Heart left ventricle (tissue), 11 donors: Measurements from ENCODE around the gene COL7A1. TPM values are rescaled to one million over a fixed set of nuclear protein-coding genes. Genes with fewer than 3 reads are reported as not detected.

Source experiments
- microRNA counts, 2 donors: library from miRNA; unstranded; fragments of <30 nt; microRNA quantifications; one replicate each; lab custom pipeline; 2016
- microRNA-seq, 4 donors: library from miRNA; unstranded; fragments of <30 nt; microRNA quantifications; one replicate each; pipeline versions ENCODE4 to v1.2.0, GENCODE V29; 2017 to 2020
- polyA plus RNA-seq, 2 donors: library from polyadenylated mRNA; stranded (reverse); fragments of 200-250 nt; gene quantifications; one replicate each; pipeline ENCODE4 v1.2.3, GENCODE V29; 2013
- total RNA-seq, 9 donors: library from RNA; depleted of rRNA in 2 of 9; stranded (reverse); fragments of >200 nt in 2 of 9; fragmentation: NEBNext Ultra II Directional in 3 of 9; extraction: Animal tissue kit (Norgen Biotek cat#: 25700) in 3 of 9; gene quantifications; one replicate each; pipeline versions ENCODE4 v1.1.0 to v1.2.4, GENCODE V29; 2016 to 2023
- donor health status: ischemic (EF 13 %, LVEDD 7.1; RV severe dilation, severe dysfunction).
- donor health status: healthy with polysubstance abuse.
- donor health status: DM: no; HTN: yes; CAD: no.
- donor health status: DM: no; HTN: no; CAD: no.
- donor health status: ischemic (EF 25% LVEDD 5.7; RV mildly dilated, moderate dysfunction).
- donor health status: healthy.
- donor health status: DM: yes; HTN: yes; CAD: no.
- donor health status: PGD.
- donor health status: nonischemic (EF 23%, LVEDD 6.1; RV moderate dilation, normal function).

COL7A1 gene
- total and polyA plus RNA-seq, 11 donors = 2.4 to 25.2 (median 11.5) TPM

MicroRNAs within 50 kb of the gene (microRNA counts, 767-probe panel; counts per million panel counts)
- microRNA hsa-miR-711 (lab: Ali Mortazavi, UCI) = 0 to 71.6 counts per million in 2 donors

Small RNA genes lying within 50 kb of the gene (microRNA-seq; reads per million reads assigned to microRNA genes)
- 0 reads per million in 4 donors for gene MIR4793
- 0 to 0.26 (median 0) reads per million in 4 donors for gene MIR6823
- gene MIR711 = 0 reads per million in 4 donors

Other genes with a start within 250 kb of the COL7A1 start
- not detected for gene FBXW12, start 223.1 kb downstream of the COL7A1 start, total RNA-seq
- not detected for gene FBXW12, start 223.1 kb downstream of the COL7A1 start, polyA plus RNA-seq
- 10 to 100 TPM; 28.0 to 71.8 (median 46.4) TPM for gene PLXNB1, start 165.2 kb downstream of the COL7A1 start, total RNA-seq
- 10 to 100 TPM; 31.8 to 64.6 TPM for gene PLXNB1, start 165.2 kb downstream of the COL7A1 start, polyA plus RNA-seq
- gene CCDC51, start 155.2 kb downstream of the COL7A1 start, total RNA-seq = 10 to 100 TPM in 6 of 9 donors, 1 to 10 TPM in 3; 8.2 to 14.8 (median 11.6) TPM
- 10 to 100 TPM in 1 of 2 donors, 1 to 10 TPM in 1; 9.3 to 13.5 TPM for gene CCDC51, start 155.2 kb downstream of the COL7A1 start, polyA plus RNA-seq
- 100 to 1,000 TPM; 177 to 284 (median 198) TPM for gene TMA7, start 155.1 kb downstream of the COL7A1 start, total RNA-seq
- 100 to 1,000 TPM; 289 to 733 TPM for gene TMA7, start 155.1 kb downstream of the COL7A1 start, polyA plus RNA-seq
- gene ATRIP, start 148.6 kb downstream of the COL7A1 start, total RNA-seq = 1 to 10 TPM; 2.1 to 5.0 (median 3.6) TPM
- gene ATRIP, start 148.6 kb downstream of the COL7A1 start, polyA plus RNA-seq = 1 to 10 TPM; 2.6 to 5.1 TPM
- 100 to 1,000 TPM in 2 of 9 donors, 10 to 100 TPM in 7; 38.6 to 124 (median 54.6) TPM for gene SHISA5, start 91.2 kb downstream of the COL7A1 start, total RNA-seq
- gene SHISA5, start 91.2 kb downstream of the COL7A1 start, polyA plus RNA-seq = 10 to 100 TPM; 25.8 to 68.5 TPM
- gene PFKFB4, start 38.5 kb downstream of the COL7A1 start, total RNA-seq = 1 to 10 TPM in 5 of 9 donors, under 1 TPM in 4; 0.44 to 9.1 (median 1.0) TPM
- 1 to 10 TPM; 1.2 to 1.3 TPM for gene PFKFB4, start 38.5 kb downstream of the COL7A1 start, polyA plus RNA-seq
- under 1 TPM in 5 of 9 donors, not detected in 4; 0.23 to 0.35 (median 0.25) TPM for gene UCN2, start 31.5 kb downstream of the COL7A1 start, total RNA-seq
- gene UCN2, start 31.5 kb downstream of the COL7A1 start, polyA plus RNA-seq = under 1 TPM; 0.11 to 0.15 TPM
- gene UQCRC1, start 14.3 kb upstream of the COL7A1 start, total RNA-seq = 1,000 to 10,000 TPM in 5 of 9 donors, 100 to 1,000 TPM in 4; 580 to 2,191 (median 1,008) TPM
- 1,000 to 10,000 TPM in 1 of 2 donors, 100 to 1,000 TPM in 1; 802 to 1,337 TPM for gene UQCRC1, start 14.3 kb upstream of the COL7A1 start, polyA plus RNA-seq
- not detected for gene TMEM89, start 26.4 kb upstream of the COL7A1 start, total RNA-seq
- gene TMEM89, start 26.4 kb upstream of the COL7A1 start, polyA plus RNA-seq = not detected
- gene SLC26A6, start 40.1 kb upstream of the COL7A1 start, total RNA-seq = 10 to 100 TPM in 3 of 9 donors, 1 to 10 TPM in 6; 6.7 to 14.6 (median 9.2) TPM
- 10 to 100 TPM; 10.0 to 12.9 TPM for gene SLC26A6, start 40.1 kb upstream of the COL7A1 start, polyA plus RNA-seq
- gene CELSR3, start 67.6 kb upstream of the COL7A1 start, total RNA-seq = under 1 TPM; 0.10 to 0.36 (median 0.19) TPM
- gene CELSR3, start 67.6 kb upstream of the COL7A1 start, polyA plus RNA-seq = under 1 TPM; 0.18 to 0.23 TPM
- 10 to 100 TPM in 7 of 9 donors, 1 to 10 TPM in 2; 9.8 to 47.6 (median 14.7) TPM for gene NCKIPSD, start 90.6 kb upstream of the COL7A1 start, total RNA-seq
- gene NCKIPSD, start 90.6 kb upstream of the COL7A1 start, polyA plus RNA-seq = 10 to 100 TPM; 11.5 to 16.9 TPM
- 10 to 100 TPM; 14.1 to 35.5 (median 25.6) TPM for gene IP6K2, start 121.9 kb upstream of the COL7A1 start, total RNA-seq
- gene IP6K2, start 121.9 kb upstream of the COL7A1 start, polyA plus RNA-seq = 10 to 100 TPM; 33.4 to 42.7 TPM